Measurements from ENCODE around the gene ADGRL3.

DNA sequence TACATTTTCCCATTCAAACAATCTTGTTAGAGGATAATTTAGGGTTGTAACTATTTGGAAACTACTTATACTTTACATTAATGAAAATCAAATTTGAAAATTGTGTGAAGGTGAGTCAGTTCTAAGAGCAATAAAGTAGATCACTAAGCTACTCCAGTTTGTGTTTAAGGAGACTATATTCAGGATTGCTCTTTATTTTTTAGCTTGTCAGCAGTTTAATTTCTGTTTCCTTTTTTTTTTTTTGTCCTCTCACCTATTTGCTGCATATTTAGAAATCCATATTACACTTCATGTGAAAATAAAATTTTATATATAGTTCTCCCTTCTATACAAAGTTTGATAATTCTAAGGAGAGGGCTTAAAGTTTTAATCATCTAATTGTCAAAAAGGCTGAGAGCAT lies 691.8 kb downstream of the ADGRL3 start:
- TF ChIP-seq, protein P1, sequence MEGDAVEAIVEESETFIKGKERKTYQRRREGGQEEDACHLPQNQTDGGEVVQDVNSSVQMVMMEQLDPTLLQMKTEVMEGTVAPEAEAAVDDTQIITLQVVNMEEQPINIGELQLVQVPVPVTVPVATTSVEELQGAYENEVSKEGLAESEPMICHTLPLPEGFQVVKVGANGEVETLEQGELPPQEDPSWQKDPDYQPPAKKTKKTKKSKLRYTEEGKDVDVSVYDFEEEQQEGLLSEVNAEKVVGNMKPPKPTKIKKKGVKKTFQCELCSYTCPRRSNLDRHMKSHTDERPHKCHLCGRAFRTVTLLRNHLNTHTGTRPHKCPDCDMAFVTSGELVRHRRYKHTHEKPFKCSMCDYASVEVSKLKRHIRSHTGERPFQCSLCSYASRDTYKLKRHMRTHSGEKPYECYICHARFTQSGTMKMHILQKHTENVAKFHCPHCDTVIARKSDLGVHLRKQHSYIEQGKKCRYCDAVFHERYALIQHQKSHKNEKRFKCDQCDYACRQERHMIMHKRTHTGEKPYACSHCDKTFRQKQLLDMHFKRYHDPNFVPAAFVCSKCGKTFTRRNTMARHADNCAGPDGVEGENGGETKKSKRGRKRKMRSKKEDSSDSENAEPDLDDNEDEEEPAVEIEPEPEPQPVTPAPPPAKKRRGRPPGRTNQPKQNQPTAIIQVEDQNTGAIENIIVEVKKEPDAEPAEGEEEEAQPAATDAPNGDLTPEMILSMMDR (IDR thresholded peaks at IDR 0.05; ENCODE audit: insufficient read depth, low read length, poor library complexity, severe bottlenecking), result no peak
- no peak for TF ChIP-seq EZH2phosphoT487 (conservative IDR thresholded peaks at IDR 0.05; ENCODE audit: low read length)
